Measurements from ENCODE around the gene ZDHHC1.

GRCh38 chr16:67386861-67387455 lies 29.3 kb downstream of the ZDHHC1 start:
- no peak for TF ChIP-seq CTCF (IDR thresholded peaks at IDR 0.05)
- no peak for TF ChIP-seq POLR2A (IDR thresholded peaks at IDR 0.05)

Data from Peyer's patch (tissue), 4 donors.